GM10248 (cell line): ENCODE measurements around the gene POLR2H.

Experiments
- CTCF ChIA-PET: fragments of 300-600 bp; sonication (Branson Sonifier 250); formaldehyde crosslinking; extraction: SDS; loops from one replicate; lab custom pipeline; 2021; ENCODE audit warnings: antibody characterized with exemption; lab: Yijun Ruan, JAX
- POLR2A ChIA-PET: fragments of 350-650 bp; sonication (Branson Sonifier 250); formaldehyde crosslinking; extraction: SDS; loops from one replicate; lab custom pipeline; 2020; ENCODE audit warnings: antibody characterized with exemption; lab: Yijun Ruan, JAX
- DNase-seq: peaks from one replicate; pipeline ENCODE4 v3.0.0; 2012; ENCODE audit errors: extremely low spot score
- CTCF ChIP-seq: IDR thresholded peaks from 2 replicates; pipeline ENCODE4 v1.5.1; 2012; ENCODE audit warnings: mild to moderate bottlenecking, low read depth; ENCODE audit errors: extremely low read depth, missing control alignments, control extremely low read depth

POLR2H gene

GRCh38 chr3:184414418-184415202 lies 53.1 kb downstream of the POLR2H start:
- ChIA-PET POLR2A (no interaction called here), CTCF (interaction anchor here (0.8 to 1.0 kb wide), 2 partner anchors 13 to 46 kb away, joined by 3 read pairs; no protein-coding TSS in a partner anchor)
- DNase-seq: no peak
- TF ChIP-seq CTCF: no peak

GRCh38 chr3:184415203-184415490 lies 53.6 kb downstream of the POLR2H start:
- CTCF ChIA-PET: interaction anchor here (0.8 to 1.0 kb wide), 2 partner anchors 12 to 46 kb away, joined by 3 read pairs; no protein-coding TSS in a partner anchor
- no peak for TF ChIP-seq CTCF
- POLR2A ChIA-PET: no interaction called here
- no peak for DNase-seq

GRCh38 chr3:184417619-184418327 lies 56.3 kb downstream of the POLR2H start:
- CTCF ChIA-PET: interaction anchor here (0.6 to 3.4 kb wide), 11 partner anchors 10 to 361 kb away, joined by 3 to 18 read pairs (median 4); no protein-coding TSS in a partner anchor
- peak; percentile 83 for DNase-seq
- peak; percentile 86 for TF ChIP-seq CTCF
- POLR2A ChIA-PET: no interaction called here
